Measurements from ENCODE around the gene CHFR. TPM values are rescaled to one million over a fixed set of nuclear protein-coding genes. Genes with fewer than 3 reads are reported as not detected.

Gene CHFR
- total and polyA plus RNA-seq, 2 experiments from 2014 or later = 23.0 to 42.7 TPM

DNA sequence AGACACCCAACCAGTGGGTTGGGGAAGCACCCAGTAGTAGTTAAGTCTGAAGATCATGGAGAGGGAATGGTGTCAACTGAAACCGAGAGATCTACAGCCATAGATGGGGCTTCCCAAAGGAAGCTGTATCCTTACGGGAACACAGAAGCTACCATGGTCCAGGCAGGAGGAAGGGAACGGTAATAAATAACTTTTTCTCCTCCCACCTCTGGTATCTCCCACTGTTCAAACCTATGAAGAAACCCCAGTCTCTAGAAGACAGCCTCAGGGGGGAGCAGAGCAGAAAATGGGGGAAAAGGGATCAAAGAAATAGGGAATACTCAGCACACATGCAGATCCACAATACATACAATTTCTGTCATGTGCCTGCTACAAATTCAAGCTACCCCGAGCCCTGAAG, 35.3 kb upstream of the CHFR start (continued):
- TF ChIP-seq ZNF462 (CRISPR knock-in tag; IDR thresholded peaks at IDR 0.05) = no peak
- no peak for TF ChIP-seq ETS1 (IDR thresholded peaks at IDR 0.05)
- TF ChIP-seq CREB1 (CRISPR knock-in tag; IDR thresholded peaks at IDR 0.05; ENCODE audit: low read depth) = no peak
- TF ChIP-seq ZNF114 (CRISPR knock-in tag; IDR thresholded peaks at IDR 0.05) = no peak
- no peak for TF ChIP-seq ZNF331 (CRISPR knock-in tag; IDR thresholded peaks at IDR 0.05; ENCODE audit: low read depth)
- no peak for TF ChIP-seq EZH2 (IDR thresholded peaks at IDR 0.05; ENCODE audit: low read depth, unreplicated experiment)
- TF ChIP-seq STAT1 (IDR thresholded peaks at IDR 0.05; ENCODE audit: unreplicated experiment) = no peak
- TF ChIP-seq EZH2phosphoT487 (IDR thresholded peaks at IDR 0.05; ENCODE audit: unreplicated experiment) = no peak

DNA sequence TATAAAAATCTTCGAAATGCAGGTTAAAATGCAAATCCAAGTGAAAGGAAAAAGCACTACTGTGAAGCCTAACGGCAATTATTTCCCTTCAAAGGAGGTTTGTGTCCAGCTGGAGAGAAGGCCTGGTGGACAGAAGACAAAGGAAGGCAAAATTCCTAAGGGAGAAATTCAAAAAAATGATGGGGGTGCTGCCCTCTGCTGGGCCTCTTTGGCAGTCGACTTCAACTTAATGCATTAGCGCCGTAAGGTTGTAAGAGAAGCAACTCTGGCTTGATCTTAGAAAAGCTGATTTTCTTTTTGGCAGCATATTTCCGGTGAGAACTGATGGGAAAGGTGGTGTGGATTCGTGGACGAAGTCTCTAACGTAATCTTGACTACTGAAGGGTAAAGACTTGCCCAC, 34.3 kb upstream of the CHFR start:
- DNase-seq (ENCODE audit: low spot score) = peak; percentile 62
- no peak for ATAC-seq

More for the DNA sequence above, 34.3 kb upstream of the CHFR start:
- Mint-ChIP-seq H3K27me3 (ENCODE audit: insufficient read depth, low read depth, poor library complexity) (peaks cover 9% of the 10 kb centered on the region), H3K4me1 (no peaks in the 10 kb centered on the region), H3K36me3 (ENCODE audit: low read depth) (peaks cover 75% of the 10 kb centered on the region), H3K4me3 (no peak overlapping the region), H3K9me3 (peaks cover 96% of the 10 kb centered on the region), H3K27ac (no peak overlapping the region)
- Histone ChIP-seq H3K4me3 (no peak overlapping the region), H3K36me3 (ENCODE audit: insufficient read depth) (peaks cover 22% of the 10 kb centered on the region), H3K4me2 (no peak overlapping the region), H3F3A (replicated peaks; ENCODE audit: low read depth) (0 out of 2 replicates have a peak, but pooled peaks cover 10% of the 10 kb centered on the region), H3K27me3 (ENCODE audit: insufficient read depth) (0 out of 2 replicates have a peak, but pooled peaks cover 4% of the 10 kb centered on the region), H3K79me2 (replicated peaks; ENCODE audit: insufficient read depth) (no peaks in the 10 kb centered on the region), H3K9me2 (ENCODE audit: insufficient read depth) (no peaks in the 10 kb centered on the region), H2AFZ (no peak overlapping the region), H3K4me1 (ENCODE audit: insufficient read depth) (no peaks in the 10 kb centered on the region), H4K20me1 (replicated peaks; ENCODE audit: insufficient read depth) (no peaks in the 10 kb centered on the region), H3K27ac (ENCODE audit: low read depth) (no peak overlapping the region)
- no peak for TF ChIP-seq ZNF114 (CRISPR knock-in tag; IDR thresholded peaks at IDR 0.05)
- peak; percentile 53 to 82 for TF ChIP-seq CTCF (conservative IDR thresholded peaks at IDR 0.05; ENCODE audit: low read depth in 2 of 2)
- no peak for TF ChIP-seq CREB1 (CRISPR knock-in tag; IDR thresholded peaks at IDR 0.05; ENCODE audit: low read depth)
- TF ChIP-seq NANOG (IDR thresholded peaks at IDR 0.05; ENCODE audit: borderline replicate concordance) = no peak
- TF ChIP-seq ETS1 (IDR thresholded peaks at IDR 0.05) = no peak

Data from GM23338 (cell line).